Limb (tissue), 2 donors: ENCODE measurements around the gene DDIT4.
A peak's percentile ranks its signal among the peaks of the same experiment; 100 is the strongest.
"Not testable (repeated sequence)": the region's sequence is repeated elsewhere in the genome, so short reads cannot be mapped to it uniquely, and the experiment has no call there.

Source experiments
- DNase-seq, 2 donors: peaks; one replicate each; pipeline ENCODE4 v3.0.0-alpha.2; 2016; ENCODE audit errors: extremely low spot score in 2 of 2

The DDIT4 gene

DNA sequence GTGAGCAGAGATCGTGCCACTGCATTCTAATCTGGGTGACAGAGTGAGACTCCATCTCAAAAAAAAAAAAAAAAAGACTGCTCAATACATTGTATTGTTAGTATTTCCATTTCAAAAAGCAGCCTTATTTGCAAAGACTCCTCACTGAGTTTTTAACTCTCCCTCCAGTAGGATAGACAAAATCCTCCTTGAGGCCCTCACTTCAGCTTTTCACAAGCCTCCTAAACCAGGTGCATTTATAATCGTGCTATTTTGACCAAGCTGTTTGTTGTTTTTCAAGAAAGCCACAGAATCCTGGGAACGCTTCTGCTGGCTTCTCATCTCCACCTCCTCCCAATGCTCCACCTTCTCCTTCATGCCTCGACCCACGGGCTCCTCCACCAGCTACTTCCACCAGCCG lies 6.3 kb upstream of the DDIT4 start:
- DNase-seq, result no peak

- no peak for DNase-seq
Observed at GRCh38 chr10:72267819-72268399, 5.8 kb upstream of the DDIT4 start.

- not testable (repeated sequence) for DNase-seq
Observed at GRCh38 chr10:72268475-72269200, 5.1 kb upstream of the DDIT4 start.

DNA sequence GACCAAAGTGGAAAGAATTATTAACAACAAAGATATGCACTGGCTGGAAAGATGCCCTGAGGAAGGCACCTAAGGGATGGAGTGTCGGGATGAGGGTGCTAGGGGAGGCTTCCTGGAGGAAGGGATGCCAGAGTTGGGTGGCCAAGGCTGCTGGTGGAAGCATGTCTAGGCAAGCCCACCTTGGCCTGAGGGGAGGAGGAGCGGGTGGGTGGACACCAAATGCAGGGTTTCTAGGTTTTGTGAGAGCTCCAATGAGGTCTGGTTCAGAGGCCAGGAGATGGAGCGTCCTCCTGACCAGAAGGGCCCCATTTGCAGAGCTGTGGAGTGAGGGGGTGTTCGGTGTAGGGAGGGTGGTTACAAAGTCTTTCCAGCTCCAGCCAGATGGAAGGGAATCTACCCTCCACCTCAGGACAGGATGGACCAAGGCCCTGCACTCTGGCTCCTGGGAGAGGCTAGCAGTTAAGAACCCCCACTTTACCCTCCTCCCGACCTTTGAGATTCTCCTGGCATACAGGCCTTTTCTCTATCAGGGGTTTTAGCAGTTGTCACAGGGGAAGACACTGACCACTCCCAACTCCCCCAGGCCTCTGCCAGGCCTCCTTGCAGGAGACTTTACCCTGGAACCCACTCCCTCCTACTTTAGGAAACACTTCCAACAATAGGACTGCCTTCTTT lies 3.0 kb upstream of the DDIT4 start:
- DNase-seq, result no peak

DNA sequence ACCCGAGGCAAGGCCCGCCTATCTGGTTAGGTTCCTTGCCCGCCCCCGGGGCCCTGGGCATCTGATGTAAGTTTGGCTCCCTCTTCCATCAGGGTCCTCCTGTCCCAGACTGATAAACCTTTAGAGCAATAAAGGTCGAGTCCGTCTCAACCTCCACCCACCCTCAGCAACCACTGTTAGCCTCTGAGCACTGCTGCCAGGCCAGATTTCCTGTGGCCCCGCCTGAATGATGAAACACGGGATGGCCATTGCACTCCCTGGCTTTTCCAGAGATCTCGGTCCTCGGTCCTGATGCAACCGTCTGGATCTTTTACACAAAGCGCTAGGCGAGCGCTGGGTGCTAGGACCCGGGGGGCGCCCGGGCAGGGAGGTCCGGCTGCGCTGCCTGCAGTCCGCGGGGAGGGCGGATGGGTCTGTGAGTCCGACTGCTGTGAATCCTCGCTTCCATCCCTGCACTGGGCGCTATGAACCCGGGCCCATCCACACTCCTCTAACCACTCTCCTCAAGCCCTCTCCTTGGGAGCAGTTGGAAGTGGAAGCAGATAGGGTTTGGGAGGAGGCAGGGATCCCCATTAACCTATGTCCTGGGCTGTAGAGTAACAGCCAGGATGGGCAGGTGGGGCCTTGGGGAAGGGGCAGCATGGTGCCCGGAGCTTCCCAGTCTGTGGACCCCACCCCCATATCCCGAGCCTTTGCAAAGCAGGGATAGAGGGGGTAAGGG lies 875 bp upstream of the DDIT4 start:
- peak; percentile 85 to 89 for DNase-seq

DNA sequence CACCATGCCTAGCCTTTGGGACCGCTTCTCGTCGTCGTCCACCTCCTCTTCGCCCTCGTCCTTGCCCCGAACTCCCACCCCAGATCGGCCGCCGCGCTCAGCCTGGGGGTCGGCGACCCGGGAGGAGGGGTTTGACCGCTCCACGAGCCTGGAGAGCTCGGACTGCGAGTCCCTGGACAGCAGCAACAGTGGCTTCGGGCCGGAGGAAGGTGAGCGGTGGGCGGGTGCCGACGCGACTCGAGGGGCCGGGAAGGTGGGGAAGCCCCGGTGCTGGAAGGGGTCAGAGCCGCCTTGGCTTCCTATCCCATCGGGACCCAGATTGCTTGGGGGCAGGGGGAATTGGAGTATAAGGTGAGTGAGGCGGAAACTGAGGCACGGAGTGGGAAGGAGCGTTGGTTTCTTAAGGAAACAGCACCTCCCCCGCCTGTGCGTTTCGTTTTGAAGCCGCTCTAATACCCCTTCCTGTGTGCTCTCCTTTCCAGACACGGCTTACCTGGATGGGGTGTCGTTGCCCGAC lies 547 bp downstream of the DDIT4 start:
- no peak for DNase-seq

- DNase-seq, result peak in 1 of 2 donors; percentile 84
Observed at GRCh38 chr10:72274730-72275350, 1.1 kb downstream of the DDIT4 start.

DNA sequence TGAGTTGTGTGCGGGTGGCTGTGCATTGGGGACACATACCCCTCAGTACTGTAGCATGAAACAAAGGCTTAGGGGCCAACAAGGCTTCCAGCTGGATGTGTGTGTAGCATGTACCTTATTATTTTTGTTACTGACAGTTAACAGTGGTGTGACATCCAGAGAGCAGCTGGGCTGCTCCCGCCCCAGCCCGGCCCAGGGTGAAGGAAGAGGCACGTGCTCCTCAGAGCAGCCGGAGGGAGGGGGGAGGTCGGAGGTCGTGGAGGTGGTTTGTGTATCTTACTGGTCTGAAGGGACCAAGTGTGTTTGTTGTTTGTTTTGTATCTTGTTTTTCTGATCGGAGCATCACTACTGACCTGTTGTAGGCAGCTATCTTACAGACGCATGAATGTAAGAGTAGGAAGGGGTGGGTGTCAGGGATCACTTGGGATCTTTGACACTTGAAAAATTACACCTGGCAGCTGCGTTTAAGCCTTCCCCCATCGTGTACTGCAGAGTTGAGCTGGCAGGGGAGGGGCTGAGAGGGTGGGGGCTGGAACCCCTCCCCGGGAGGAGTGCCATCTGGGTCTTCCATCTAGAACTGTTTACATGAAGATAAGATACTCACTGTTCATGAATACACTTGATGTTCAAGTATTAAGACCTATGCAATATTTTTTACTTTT lies 1.8 kb downstream of the DDIT4 start:
- peak in 1 of 2 donors; percentile 55 for DNase-seq

DNA sequence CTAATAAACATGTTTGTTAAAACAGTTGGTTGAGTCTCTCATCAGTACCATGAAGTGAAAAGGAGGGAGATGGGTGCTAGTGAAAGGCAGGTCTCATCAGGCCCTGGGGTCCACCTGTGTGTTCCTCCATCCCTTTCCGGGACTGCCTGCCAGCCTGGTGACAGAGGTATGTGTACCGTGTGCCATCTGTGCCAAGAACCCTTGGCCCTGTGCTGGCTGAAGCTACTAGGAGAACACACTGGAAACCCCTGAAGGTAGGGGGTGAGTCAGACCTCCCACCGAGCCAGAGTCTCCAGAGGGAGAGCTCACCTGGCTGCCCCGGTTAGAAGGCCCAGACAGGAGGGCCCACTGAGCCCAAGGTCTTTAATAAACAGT lies 2.3 kb downstream of the DDIT4 start:
- DNase-seq, result no peak

DNA sequence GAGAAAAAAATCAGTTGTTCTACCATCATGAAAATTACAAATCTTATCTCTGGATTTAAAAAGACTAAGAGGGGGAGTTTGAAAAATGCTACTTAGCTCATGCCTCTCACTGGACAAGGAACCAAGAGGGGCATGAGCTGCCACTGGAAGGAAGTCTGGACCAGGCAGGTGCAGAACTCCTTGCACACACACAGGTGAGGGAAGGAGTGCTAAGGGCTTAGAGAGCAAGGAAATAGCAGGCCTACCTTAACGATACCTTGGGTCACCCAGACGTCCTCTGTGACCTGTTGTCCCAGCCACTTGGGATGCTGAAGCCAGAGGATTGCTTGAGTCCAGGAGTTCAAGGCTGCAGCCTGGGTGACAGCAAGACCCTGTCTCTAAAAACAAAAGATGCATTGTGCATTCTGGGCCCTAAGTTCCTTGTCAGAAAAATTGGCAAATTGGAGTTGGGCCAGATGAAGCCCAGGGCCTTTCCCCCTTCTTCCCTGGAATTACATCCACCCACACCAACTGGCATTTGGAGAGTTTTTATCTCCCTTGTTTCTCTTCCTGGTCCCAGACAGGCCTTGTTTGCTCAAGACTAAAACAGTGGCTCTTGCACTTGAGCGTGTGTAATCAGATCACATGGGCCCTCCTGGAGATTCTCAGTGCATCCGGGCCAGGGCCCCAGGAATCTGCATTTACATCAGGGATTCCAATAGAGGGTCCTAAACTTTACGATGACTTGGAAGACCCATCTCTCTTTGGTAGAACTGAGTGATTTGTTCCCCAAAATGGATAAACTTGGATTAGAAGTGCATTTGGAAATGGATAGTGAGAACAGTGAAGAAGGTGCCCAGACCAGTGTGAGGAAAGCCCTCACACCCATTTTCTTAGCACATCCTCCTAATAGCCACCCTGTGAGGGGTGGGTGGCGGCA lies 3.0 kb downstream of the DDIT4 start:
- DNase-seq, result no peak

DNA sequence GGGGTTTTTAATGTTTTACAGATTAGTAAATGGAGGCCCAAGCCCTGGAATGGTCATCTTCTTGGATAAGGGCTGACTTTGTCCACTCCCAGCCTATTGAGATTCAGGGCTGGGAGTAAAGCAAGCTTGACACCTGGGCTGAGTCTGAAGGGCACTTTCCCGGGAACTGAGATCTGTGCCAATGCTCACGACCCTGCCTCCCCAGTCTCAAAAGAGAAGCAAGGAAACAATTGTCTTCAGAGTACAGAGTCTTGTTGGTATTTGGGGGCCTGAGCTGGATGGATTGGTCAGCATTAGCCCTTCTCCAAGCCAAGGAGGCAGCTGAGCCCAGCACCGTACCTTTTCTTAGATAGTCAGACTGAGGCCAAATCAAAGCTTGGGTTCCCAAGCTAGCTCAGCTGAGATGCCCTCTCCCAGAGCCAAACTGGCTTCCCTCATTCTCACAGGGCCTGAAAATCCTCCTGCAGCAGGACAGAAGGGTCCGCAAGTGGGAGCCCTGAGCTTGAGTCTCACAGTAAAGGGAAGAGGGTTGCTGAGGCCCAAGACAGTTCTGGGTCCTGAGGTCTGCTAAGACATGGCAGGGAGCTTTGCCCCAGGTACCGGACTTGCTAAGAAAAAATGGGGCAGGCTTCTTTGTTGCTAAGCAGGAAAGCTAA lies 3.7 kb downstream of the DDIT4 start:
- no peak for DNase-seq

DNA sequence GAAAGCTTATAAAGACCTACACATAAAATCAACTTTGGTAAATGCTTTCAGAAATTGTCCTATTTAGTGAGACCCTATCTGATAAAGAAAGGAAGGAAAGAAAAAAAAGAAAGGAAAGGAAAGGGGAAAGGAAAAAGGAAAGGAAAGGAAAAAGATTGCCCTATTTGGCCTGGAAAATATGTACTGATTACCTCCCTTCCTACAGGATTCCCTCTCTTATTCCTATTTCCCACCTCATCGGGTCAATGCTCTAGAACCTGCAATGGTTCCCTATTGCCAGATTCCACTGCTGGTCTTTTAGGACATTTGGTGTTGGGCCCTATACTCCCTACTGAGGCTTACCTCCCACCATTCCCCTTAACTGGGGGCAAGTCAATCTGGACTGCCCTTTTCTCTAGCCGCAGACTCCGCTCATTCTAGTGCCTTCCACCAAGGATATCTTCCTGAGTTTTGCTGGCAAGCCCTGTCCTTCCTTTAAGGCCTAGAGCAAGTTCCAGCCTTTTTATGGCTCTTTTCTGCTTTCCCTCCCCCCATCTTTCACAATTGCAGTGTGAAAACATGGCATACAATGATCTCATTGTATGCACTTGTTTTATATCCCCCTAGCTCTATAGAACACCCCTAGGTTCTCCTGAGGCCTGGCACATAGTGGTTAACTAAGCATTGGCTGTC lies 4.4 kb downstream of the DDIT4 start:
- no peak for DNase-seq

DNA sequence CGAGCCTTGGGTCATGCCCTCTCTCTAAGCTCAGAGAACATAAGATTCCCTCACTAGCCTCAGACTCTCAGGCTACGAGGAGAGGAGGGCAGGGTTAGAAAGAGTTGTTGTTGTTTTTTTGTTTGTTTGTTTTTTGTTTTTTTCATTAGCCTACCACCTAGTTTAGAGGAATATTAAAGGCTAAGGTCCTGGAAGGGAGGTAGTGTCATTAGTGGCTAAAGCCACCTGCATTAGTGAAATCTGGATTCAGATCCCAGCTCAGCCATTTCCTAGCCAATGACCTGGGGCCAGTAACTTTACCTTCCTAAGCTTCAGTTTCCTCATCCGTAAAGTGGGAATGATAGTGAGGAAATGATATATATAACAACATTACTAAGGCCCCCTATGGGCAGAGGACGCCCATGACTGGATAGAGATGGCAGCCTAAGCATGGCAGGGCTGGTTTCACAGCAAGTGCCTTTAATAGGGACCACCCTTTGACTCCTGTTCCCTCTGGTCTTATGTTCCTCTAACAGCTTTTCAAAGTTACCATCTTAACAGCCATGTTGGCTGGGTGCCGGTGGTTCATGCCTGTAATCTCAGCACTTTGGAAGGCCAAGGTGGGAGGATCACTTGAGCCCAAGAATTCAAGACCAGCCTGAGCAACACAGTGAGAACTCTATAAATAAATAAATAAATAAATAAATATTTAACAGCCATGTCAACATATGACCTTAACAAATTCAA lies 5.1 kb downstream of the DDIT4 start:
- DNase-seq, result no peak

DNA sequence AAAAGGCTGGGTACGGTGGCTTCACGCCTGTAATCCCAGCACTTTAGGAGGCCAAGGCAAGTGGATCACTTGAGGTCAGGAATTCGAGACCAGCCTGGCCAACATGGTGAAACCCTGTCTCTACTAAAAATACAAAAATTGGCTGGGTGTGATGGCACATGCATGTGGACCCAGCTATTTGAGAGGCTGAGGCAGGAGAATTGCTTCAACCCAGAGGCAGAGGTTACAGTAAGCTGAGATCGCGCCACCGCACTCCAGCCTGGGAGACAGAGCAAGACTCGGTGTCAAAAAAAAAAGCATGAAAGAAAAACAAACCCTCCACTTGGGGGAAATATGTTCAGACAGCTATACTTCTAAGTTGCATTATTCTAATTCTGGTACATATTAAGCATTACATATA lies 5.9 kb downstream of the DDIT4 start:
- not testable (repeated sequence) for DNase-seq

DNA sequence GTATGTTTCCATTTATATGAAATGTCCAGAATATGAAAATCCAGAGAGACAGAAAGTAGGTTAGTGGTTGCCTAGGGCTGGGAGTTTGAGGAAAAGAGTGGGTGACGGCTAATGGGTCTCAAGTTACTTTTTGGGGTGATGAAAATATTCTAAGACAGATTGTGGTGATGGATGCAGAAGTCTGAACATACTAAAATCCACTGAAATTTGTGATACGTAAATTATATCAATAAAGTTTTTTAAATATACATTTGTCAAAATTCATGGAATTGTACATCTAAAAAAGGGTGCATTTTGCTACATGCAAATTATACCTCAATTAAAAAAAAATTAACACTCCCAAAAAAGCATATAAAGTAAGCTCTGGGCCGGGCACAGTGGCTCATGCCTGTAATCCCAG lies 9.4 kb downstream of the DDIT4 start:
- no peak for DNase-seq

- DNase-seq, result peak in 1 of 2 donors; percentile 60
Observed at GRCh38 chr10:72285972-72286521, 12.3 kb downstream of the DDIT4 start.

DNA sequence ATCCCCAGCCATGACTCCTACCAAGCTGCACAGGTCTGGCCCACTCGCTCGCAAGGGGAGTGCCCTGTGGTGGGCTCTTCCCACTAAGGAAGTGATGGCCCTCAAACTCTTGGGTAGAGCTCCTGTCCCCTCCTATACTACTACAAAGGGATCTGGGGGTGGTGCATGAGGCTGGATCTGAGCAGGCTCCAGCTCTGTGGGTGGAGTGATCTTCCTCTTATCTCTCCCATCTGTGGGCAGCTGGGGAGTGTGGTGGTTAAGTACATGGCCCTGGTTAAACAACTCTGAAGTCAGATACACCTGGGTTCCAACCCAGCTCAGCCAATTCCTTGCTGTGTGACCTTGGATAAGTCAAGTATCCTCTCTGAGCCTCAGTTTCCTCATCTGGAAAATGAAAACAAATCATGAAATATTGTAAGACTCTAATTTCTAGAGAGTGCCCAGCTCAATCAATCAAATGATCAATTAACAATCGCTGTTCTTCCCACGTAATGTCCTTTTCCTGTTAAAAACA lies 17.4 kb downstream of the DDIT4 start:
- no peak for DNase-seq
